ENCODE results near the gene SPRYD3.

Gene SPRYD3

DNA sequence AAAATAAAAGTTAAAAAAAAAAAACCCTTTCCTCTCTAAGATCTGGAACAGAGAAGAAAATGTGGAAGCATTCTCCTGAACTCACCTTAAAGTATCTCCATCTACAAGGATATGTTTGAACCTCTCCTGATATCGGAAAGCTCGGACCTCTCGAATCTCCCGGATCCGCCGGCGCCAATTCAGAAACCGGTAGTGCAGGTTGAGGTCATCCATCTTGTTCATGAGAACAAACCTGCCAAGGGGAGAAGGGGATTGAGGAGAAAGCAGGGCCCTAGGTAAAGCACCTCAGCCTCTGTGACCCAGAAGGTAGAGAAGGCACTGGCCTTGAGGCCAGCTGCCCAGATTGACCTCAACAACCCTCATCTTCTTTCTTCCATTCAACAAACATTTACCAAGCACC, 2.2 kb downstream of the SPRYD3 start:
- no peak for DNase-seq (ENCODE audit: low spot score)

DNA sequence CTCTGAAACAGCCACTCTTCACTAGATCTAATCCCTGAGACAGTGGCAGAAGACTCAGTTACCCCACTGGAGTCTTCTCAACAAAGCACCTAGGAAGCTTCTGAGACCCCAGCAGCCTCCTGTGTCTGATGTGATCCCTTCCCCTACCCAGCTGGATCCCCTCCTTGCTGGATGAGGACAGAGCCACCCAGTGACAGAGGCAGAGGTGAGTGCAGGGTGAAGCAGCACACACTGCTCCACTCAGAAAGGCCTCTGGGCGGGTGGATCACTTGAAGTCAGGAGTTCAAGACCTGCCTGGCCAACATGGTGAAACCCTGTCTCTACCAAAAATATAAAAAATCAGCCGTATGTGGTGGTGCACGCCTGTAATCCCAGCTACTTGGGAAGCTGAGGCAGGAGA, 2.7 kb downstream of the SPRYD3 start:
- DNase-seq (ENCODE audit: low spot score) = no peak

DNA sequence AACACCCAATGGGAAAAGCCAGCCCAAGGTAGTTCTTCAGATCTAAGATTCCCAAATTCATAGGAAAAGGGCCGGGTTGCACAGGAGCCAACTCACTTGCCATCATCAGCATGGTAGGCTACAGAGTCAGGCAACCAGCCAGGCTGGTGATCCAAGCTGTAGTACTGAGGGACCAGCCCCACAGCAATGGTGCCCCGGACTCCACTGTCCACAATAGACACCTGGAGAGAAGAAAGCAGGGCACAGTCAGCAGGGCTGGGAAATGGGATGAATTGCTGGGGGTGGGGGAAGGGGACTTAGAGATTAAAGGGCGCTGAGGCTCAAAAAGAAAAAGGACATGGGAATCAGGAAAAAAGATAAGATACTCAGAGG, 4.2 kb downstream of the SPRYD3 start:
- DNase-seq (ENCODE audit: low spot score) = no peak

DNA sequence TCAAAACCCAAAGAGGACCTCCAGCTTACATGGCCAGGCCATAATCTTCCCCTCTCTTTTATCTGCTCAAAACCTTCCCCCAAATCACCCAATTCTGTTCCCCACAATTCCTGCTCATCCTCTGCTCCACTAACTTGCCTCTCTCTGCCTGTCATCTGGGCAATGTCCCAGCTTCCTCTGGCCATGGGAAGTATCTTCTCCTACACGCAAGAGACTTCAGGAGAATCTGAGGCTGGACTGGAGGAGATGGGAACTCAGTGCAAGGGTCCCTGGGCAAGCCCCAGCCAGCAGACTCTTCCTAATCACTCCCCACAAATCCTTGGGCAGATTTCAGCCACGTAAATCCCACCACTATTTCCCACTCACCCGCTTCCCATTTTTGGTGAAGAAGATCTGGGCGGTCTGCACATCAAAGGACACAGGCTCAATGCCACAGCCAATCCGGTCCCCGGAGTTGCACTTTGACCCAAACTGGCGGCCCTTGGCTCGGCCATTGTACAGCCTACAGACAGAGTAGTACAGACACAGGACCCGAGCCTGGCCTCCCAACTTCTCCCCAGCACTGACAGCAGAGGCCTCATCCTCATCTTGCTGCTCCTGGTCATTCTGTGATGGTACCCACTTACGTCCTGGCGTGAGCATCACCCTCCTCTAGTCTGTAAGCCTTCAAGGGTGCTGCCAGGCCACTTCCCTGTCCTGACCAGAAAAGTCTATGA, 4.7 kb downstream of the SPRYD3 start:
- DNase-seq (ENCODE audit: low spot score) = no peak

DNA sequence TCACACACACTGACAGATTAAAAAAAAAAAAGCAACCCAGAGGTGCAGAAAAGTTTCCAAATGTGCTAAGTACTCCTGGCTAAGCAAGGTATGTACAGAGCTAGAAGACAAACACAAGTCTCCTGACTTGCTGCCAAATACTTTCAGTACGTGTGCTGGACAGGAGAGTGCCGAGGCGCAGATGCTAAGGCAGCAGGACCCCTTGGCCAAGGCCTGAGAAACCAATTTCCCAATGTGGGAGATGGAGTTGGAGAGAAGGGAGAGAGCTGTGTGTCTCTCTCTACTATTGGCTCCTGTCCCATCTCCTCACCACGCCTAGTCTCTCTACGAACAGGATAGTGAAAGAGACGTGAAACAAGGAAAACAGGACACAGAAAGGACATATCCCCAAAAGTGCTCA, 5.3 kb downstream of the SPRYD3 start:
- DNase-seq (ENCODE audit: low spot score) = no peak

DNA sequence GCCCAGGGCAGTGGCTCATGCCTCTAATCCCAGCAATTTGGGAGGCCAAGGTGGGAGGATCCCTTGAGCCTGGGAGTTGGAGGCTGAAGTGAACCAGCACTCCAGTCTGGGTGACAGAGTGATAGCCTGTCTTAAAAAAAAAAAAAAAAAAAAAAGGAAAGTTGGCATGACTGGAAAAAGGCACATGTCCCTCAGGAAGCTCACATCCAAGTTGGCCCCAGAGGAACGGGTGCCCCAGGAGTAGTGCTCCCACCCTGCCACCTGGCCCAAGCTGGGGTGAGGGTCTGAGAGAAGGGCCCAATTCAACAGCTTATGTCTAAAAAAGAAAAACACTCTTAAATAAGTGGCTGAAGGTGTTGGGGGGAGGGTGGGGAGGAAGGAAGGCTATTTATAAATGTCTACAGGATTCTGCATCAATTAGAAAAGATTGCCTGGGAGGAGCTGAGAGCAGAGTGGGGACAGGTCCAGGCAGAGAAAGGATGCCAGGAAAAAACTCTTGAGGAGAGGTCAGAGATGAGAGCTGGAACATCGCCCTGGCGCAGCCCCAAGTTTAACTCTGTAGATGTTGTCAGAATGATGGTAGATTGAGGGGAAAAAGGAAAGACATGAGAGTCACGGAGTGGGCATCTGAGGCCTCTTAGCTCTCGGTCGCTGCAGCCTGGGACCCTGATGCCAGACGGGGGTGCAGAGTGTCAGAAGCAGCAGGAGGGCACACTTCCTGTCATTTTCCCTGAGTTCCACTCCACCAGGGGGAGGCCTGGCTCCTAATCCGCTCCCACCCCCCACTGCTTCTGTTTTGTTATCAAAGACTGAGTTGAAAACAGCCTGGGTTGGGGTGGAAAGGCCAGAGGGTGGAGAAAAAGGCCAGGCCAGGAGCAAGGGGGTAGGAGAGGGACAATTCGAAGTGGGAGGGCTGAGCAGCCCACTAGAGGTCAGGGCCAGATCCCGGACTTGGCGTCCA, 7.3 kb downstream of the SPRYD3 start:
- DNase-seq (ENCODE audit: low spot score) = no peak

DNA sequence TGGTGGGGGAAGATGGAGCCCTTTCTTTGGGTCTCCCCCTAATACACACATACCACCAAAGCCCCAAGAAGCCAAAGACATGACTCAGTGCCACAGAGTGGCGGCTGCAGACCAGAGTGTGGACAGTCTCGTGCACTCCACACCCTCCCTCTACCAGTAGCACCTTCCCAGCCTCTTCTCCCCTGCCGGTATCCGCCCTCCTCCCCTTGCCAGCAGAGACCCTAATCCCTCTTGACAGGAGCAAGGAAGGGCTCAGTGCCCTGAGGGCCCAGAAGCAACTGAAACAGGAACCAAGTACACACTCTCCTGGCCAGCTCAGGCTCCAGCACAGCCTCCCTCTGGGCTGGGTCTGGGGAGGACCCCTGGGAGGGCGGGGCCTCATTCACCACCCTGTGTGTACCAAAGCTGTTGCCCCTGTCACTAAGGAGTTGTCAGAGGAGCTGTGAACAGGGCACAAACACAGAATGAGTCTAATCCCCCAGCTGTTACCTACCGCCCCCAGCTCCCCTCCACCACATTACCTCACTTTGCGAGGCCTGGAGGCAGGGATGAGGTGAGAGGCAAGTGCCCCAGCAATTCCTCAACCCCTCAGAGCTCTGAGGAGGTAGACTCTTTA, 8.2 kb downstream of the SPRYD3 start:
- DNase-seq (ENCODE audit: low spot score) = no peak

DNA sequence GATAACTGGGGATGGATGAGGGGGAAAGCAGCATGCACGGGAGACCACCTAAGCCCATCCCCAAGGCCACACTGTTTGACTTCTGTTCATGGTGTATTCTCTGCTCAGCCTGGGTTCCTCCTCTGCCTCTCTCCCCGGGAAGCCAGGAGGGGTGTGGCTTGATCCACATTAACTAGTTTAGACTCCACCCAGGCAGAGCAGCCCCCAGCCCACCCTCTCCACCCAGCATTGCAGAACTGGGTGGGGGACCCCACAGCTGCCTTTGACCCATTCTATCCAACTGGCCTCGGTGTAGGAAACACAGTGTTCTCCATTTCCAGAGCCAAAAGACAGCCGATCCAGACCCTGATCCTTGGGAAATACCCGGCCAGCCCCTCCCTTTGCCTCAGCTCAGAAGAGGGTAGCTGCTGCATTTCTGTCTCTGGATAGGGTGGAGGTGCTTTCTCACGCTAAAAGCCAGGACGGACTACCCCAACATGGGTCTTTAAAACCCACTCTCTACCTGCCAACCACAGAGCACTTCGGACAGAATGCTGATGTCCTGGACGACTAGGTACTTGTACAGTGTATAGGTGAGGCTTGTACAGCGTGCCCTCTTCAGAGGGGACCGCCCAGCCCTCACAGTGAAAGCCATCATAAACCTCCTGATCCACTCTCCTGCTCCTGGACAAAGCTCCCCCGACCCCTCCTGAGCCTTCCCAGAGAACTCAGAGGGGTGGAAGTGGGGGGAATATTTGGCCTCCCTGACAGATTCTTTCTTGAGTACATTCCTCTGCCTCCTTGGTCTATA, 9.4 kb downstream of the SPRYD3 start:
- no peak for DNase-seq (ENCODE audit: low spot score)

DNA sequence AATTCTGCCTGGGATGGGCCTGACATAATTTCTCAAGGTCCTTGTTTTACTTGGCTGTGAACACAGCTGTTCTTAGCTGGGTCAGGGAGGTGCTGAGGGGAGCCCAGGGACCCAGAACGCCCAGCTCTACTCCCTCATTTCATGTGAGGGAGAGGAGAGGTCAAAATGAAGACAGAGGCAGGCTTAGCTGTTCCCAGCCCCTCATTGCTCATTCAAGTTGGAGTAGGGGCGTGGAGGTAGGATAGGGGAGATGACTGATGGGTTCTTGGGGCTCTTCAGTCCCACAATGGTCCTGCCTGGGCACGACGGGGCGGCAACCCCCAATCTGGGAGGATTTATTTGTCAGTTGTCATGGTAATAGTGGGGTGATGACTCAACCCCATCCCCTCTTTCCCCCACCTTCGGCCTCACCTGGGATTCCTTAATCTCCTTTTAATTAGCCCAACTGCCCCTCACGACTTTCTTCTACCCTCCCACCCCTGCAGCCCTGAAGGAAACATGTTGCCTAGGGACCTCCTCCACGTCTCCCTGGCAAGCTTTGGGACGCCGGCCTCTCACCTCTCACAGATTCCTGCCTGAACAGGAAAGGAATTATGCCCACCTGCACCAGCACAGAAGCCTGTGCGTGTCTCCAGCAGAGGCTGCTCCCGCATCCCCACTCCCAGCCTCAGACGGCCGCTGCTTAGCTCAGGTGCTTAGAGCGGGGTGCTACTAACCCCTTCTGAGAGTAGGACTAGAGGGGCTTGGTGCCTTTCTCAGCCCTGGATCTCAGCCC, 10.2 kb downstream of the SPRYD3 start:
- no peak for DNase-seq (ENCODE audit: low spot score)

DNA sequence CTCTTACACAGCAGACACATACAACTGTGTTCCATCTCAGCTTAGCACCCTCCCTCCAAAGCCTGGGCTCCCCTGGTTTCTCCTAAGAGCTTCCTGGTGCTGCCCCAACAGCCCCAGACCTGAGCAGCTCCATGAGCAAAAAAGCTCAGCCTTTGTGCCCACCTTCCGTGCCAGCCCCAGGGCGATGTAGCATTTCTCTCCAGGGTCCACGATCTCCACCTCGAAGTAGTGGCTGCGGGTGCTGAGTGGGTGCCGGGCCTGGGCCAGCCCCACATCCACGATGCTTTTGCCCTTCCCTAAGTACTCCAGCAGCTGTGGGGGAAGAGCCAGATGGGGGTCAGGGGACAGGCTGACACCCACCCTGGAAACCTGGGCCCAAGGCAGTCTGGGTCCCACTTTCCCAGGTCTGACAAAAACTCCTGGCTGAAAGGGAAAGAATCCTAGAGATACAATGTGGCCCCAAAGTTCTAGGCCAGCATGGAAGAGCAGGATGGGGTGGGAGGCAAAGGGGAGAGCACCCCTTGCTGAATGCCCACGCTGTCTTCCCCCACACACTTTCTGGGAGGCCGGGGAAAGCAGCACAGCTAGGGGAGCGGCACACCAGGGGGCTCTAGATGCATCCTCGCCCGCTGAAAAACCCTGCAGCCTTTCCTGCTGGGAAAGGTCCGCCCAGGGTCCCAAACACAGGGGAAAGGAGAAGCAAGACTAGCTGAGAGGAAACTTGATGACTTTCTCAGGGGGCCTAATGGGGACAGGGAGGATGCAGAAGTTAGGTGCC, 11.0 kb downstream of the SPRYD3 start:
- no peak for DNase-seq (ENCODE audit: low spot score)

DNA sequence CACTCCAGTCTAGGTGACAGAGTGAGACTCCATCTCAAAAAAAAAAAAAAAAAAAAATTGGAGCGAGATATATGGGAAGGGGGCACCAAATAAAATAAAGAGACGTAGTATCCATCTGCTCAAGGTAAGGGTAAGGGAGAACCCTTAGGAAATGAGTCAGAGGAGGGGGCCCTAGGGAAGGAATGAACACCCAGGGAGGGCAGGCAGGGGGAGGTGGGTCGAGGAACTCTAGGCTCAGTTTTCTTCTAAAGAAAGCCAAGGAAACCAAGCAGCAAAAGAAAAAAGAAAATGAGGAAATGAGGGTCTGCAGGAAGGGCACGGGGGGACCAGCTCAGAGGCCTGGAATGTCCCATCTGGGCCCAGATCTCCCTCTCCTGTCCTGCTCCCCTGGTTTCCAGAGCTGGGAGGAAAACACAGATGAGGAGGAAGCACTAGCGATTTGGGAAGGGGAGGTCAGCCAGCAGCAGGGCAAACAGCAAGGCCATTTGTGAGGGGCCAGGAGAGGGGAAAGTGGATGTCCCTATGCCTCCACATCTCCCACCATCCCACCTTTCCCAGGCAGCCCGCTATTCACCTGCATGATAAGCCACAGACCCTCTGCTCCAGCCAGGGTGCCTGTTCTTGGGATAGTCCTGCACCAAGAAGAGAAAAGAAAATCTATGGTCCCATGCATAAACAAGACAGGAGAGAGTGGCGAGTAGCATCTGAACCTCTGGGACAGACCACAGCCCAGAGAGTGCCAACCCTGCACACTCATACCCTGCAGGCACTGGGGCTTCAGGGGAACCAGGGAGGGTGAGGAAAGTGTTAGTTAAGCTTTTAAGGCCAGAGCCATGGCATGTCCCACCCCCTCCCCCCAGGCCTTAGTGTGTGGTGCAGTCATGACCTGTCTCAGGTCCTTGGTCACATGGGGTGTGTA, 11.9 kb downstream of the SPRYD3 start:
- no peak for DNase-seq (ENCODE audit: low spot score)

DNA sequence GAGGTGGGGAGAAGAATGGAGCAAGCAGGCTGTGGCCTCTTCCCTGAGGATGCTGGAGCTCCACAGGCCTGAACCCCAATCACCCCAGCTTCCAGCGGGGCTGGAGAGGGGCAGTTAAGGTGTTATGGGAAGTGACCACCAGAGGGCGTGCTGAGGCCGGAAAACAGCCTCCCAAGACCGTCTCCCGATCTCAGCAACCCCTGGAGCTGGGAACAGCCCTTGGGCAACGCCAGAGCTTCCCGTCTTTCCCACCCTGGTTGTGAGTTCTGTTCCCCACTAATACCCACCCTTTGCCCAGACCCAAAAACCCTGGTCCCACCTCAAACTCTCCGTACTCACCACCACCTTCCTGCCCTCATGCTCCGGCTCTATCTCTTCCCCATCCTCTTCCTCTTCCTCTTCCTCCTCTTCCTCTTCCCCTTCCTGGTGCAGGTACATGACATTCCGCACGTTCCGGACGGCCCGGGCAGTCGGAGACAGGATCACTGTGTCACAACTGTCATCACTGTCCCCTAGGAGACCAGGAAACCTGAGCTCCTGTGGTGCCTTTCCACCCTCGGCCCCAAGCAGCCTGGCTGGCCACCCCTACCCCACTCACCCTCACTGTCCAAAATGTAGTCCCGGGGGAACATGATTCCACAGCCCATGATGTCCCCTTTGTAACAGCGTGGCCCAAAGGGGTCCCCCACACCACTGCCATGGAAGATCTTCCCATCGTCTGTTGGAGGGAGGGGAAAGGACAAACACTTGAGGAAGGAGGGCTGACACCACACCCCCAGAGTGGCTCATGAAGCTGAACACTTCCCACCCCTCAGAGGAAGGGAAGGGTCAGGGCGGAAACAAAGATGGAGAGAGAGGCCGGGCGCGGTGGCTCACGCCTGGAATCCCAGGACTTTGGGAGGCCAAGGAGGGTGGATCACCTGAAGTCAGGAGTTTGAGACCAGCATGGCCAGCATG, 12.9 kb downstream of the SPRYD3 start:
- DNase-seq (ENCODE audit: low spot score) = peak; percentile 92

DNA sequence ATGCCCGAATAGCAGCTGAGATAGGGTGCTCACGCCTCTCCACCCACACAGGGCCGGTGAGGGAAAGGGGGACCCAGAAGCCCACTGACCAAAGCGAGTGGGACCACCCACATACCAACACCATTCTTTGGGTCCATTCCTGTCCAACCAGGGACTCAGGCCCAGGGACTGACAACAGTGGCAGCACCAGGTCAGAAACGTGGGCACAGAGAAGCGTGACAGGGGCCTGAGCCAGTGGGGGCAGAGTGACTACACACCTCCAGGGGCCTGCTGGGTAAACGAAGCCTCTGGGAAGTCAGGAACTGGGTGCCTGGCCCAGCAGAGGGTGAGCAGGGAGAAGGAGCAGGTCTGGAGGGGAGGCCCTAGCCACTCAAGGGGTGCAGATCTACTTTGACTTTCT, 13.7 kb downstream of the SPRYD3 start:
- DNase-seq (ENCODE audit: low spot score) = no peak

DNA sequence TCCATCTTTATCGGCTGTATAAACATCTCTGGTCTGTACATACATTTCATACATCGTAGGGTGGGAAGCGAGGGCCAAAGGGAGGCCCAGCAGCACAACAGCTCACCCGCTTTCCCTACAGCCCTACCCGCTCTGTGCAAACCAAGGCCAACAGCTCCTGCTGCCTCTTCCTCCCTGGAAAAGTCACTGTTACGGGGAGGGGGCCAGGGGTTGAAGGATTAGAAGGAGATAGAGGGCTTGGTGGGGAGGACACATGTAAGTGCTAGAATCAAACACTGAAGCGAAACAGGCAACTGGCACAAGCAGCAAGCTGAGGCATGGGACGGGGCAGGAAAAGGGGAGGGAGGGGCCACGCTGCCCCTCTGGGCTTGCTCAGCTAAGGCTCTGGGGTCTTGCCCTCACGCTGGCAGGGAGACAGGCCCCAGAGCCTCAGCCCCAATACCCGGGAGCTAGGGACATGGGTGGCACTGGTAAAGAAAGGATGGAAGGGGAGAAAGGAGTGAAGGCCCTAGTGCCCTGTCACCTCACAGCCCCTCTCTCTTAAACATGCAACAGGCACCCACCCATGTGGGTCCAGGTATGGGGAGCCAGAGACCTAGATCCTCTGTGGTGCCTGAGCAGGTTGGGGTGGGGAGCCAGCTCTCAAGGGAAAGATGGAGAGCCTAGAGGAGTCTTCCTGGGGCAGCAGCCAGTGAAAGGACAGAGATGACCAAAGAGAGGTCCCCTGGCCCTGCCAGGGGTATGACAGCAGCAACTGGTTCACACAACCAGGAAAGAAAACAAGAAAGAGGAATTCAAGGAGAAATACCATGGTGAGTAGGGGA, 14.4 kb downstream of the SPRYD3 start:
- DNase-seq (ENCODE audit: low spot score) = no peak

DNA sequence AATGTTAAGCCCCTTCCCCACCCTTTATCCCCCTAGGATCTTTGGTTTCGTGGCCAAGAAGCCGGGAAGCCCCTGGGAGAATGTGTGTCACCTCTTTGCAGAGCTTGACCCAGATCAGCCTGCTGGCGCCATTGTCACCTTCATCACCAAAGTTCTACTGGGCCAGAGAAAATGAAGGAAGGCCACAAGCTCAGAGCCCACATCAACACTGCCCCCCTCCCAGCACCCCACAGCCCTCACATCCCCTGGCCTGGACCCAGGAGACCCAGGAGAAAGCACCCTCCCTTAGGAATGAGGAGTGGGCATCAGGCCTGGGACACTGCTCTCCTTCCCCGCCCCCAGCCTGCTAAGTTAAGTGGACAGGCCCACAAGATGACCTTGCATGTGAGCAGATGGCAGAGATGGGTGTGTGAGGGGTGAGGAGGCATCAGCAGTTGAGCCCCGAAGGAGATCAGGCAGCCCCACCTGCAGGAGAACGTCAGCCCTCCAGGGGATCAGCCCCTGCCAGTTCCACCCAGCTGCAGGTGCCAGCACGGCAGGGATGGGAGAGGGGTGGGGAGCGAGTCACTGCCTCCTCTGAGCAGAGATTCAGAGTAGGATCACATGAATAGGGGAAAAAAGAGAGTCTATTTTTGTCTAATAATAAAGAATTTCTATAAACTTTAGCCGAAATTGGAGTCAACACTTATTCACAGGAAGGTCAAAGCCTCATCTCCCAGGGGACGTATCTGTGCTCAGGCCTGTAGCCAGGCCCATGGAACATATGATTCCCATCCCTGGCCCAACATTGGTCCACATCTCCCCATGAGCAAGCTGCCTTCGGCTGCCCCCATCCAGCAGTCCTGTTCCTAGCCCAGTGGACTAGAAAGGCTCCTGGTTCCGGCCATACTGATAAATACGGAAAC, 15.2 kb downstream of the SPRYD3 start:
- DNase-seq (ENCODE audit: low spot score) = peak; percentile 87

DNA sequence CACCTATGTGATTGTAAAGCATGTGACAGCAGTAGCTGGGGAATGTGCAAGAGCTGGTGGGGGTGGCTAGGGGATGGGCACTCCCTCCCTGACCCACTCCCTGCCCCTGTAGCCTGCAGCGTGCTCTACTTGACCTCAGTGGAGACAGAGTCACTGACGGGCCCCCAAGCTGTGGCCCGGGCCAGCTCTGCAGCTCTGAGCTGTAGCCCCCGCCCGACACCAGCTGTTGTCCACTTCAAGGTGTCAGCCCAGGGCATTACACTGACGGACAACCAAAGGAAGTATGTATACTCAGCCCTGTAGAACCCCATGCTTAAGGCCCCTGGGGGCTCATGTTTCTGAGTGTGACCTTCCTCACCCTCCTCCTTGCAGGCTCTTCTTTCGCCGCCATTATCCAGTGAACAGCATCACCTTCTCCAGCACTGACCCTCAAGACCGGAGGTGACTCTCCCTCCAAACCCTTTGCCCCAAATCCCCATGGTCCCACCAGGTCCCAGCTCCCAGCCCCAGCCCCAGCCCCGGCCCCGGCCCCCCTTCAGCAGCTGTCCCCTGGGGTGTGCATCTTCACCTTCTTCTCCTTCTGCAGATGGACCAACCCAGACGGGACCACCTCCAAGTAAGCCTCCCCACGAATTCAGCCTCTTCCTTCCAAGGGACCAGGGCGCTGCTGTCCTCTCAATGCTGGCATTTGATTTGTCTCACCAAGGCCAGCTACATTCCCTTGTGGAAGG, 16.0 kb downstream of the SPRYD3 start:
- no peak for DNase-seq (ENCODE audit: low spot score)
